GM23338 (cell line): ENCODE data around the gene PRMT3. TPM values are rescaled to one million over a fixed set of nuclear protein-coding genes. Genes with fewer than 3 reads are reported as not detected.

Experiments used
- ATAC-seq: fragments of 200-7000 bp; cut with Tn5 transposase; 3 replicates; pipeline ENCODE4 v1.9.1; 2020
- DNase-seq: peaks from one replicate; pipeline ENCODE4 v3.0.0-alpha.2; 2015; ENCODE audit warnings: low spot score
- H2AFZ ChIP-seq: fragments of 200-600 bp; sonication (generic); 2 replicates; pipeline ENCODE4 v1.8.0; 2016; ENCODE audit warnings: antibody characterized with exemption, mild to moderate bottlenecking, moderate library complexity
- H3F3A ChIP-seq: fragments of 200-600 bp; sonication (generic); replicated peaks from 2 replicates; pipeline ENCODE4 v1.8.0; 2017; ENCODE audit warnings: antibody characterized with exemption, mixed run types, low read depth
- H3K27ac ChIP-seq: fragments of 200-600 bp; sonication (generic); 2 replicates; pipeline ENCODE4 v1.6.1; 2016; ENCODE audit warnings: low read depth
- H3K27me3 ChIP-seq: fragments of 200-600 bp; sonication (generic); 2 replicates; pipeline ENCODE4 v1.8.0; 2016; ENCODE audit warnings: mild to moderate bottlenecking, mixed run types, moderate library complexity; ENCODE audit not compliant: insufficient read depth
- H3K36me3 ChIP-seq: fragments of 200-600 bp; sonication (generic); 2 replicates; pipeline ENCODE4 v1.8.0; 2016; ENCODE audit warnings: mild to moderate bottlenecking; ENCODE audit not compliant: insufficient read depth
- H3K4me1 ChIP-seq: fragments of 200-600 bp; sonication (generic); 2 replicates; pipeline ENCODE4 v1.8.0; 2016; ENCODE audit warnings: mild to moderate bottlenecking, moderate library complexity; ENCODE audit not compliant: insufficient read depth
- H3K4me2 ChIP-seq: fragments of 200-600 bp; sonication (generic); 2 replicates; pipeline ENCODE4 v1.7.1; 2017; ENCODE audit warnings: mixed run types
- H3K4me3 ChIP-seq: fragments of 200-600 bp; sonication (generic); 2 replicates; pipeline ENCODE4 v1.6.1; 2016; ENCODE audit warnings: mixed run types
- H3K79me2 ChIP-seq: fragments of 200-600 bp; sonication (generic); replicated peaks from 2 replicates; pipeline ENCODE4 v1.8.0; 2017; ENCODE audit warnings: mild to moderate bottlenecking; ENCODE audit not compliant: insufficient read depth
- H3K9me2 ChIP-seq: fragments of 200-600 bp; sonication (generic); 2 replicates; pipeline ENCODE4 v1.8.0; 2017; ENCODE audit not compliant: insufficient read depth
- H4K20me1 ChIP-seq: fragments of 200-600 bp; sonication (generic); replicated peaks from 2 replicates; pipeline ENCODE4 v1.8.0; 2017; ENCODE audit warnings: mild to moderate bottlenecking; ENCODE audit not compliant: insufficient read depth
- H3K27ac Mint-ChIP-seq: 2 replicates; pipeline ENCODE4 v1.8.0; 2020; ENCODE audit warnings: inconsistent platforms, mild to moderate bottlenecking, moderate library complexity, mixed read lengths
- H3K27me3 Mint-ChIP-seq: 3 replicates; pipeline ENCODE4 v1.8.0; 2022; ENCODE audit warnings: low read depth, mild to moderate bottlenecking, moderate library complexity, mixed read lengths, inconsistent platforms; ENCODE audit not compliant: insufficient read depth, poor library complexity
- H3K36me3 Mint-ChIP-seq: 3 replicates; pipeline ENCODE4 v1.8.0; 2021; ENCODE audit warnings: low read depth, mild to moderate bottlenecking, inconsistent platforms, moderate library complexity, mixed read lengths
- H3K4me1 Mint-ChIP-seq: 3 replicates; pipeline ENCODE4 v1.8.0; 2020; ENCODE audit warnings: mild to moderate bottlenecking, inconsistent platforms, mixed read lengths
- H3K4me3 Mint-ChIP-seq: 3 replicates; pipeline ENCODE4 v1.8.0; 2021; ENCODE audit warnings: moderate library complexity, mild to moderate bottlenecking, inconsistent platforms, mixed read lengths
- H3K9me3 Mint-ChIP-seq: 3 replicates; pipeline ENCODE4 v1.8.0; 2020; ENCODE audit warnings: moderate library complexity, mild to moderate bottlenecking, inconsistent platforms, mixed read lengths
- CTCF ChIP-seq, 2 experiments: fragments of 200-600 bp in 1 of 2; sonication (generic) in 1 of 2; conservative IDR thresholded peaks; 2 replicates each; pipeline versions ENCODE4 v1.5.1 to v1.6.1; 2016 to 2017; ENCODE audit warnings: antibody characterized with exemption in 2 of 2, low read depth in 2 of 2, mild to moderate bottlenecking in 2 of 2, moderate library complexity in 1 of 2
- EZH2 ChIP-seq: fragments of 200-600 bp; sonication (generic); IDR thresholded peaks from one replicate; pipeline ENCODE4 v1.8.0; 2017; ENCODE audit warnings: antibody characterized with exemption, mild to moderate bottlenecking, low read depth; ENCODE audit not compliant: unreplicated experiment
- EZH2phosphoT487 ChIP-seq: fragments of 200-600 bp; sonication (generic); IDR thresholded peaks from one replicate; pipeline ENCODE4 v1.8.1; 2018; ENCODE audit warnings: antibody characterized with exemption; ENCODE audit not compliant: unreplicated experiment
- REST ChIP-seq: IDR thresholded peaks from one replicate; pipeline ENCODE4 v1.6.1; 2018; ENCODE audit warnings: antibody characterized with exemption; ENCODE audit not compliant: unreplicated experiment
- polyA plus RNA-seq: library from polyadenylated mRNA; unstranded; fragments of >200 nt; fragmentation: Nextera tagmentation; extraction: Ambion mirVana; gene quantifications from 2 replicates; pipeline ENCODE4 v1.2.1, GENCODE V29; 2016
- total RNA-seq: library from RNA; depleted of rRNA; stranded (reverse); fragments of >200 nt; shearing (Covaris generic); gene quantifications from 2 replicates; pipeline ENCODE4 v1.2.3, GENCODE V29; 2014

The PRMT3 gene
- total and polyA plus RNA-seq, 2 experiments from 2014 or later, result 19.0 to 35.0 TPM

GRCh38 chr11:20388096-20389055 lies 860 bp downstream of the PRMT3 start:
- Histone ChIP-seq H3K27ac (peak overlapping the region; percentile 80), H3K79me2 (peaks cover 8% of the 10 kb centered on the region), H3K4me3 (peak overlapping the region; percentile 94), H3K4me2 (peak overlapping the region; percentile 88), H3F3A (no peaks in the 10 kb centered on the region), H2AFZ (peak overlapping the region; percentile 93), H4K20me1 (no peaks in the 10 kb centered on the region), H3K4me1 (peaks cover 7% of the 10 kb centered on the region; the same call in 1 of the 2 replicates), H3K36me3 (no peaks in the 10 kb centered on the region), H3K27me3 (no peaks in the 10 kb centered on the region), H3K9me2 (no peaks in the 10 kb centered on the region)
- H3K27ac Mint-ChIP-seq, result peak overlapping the region; percentile 98
- H3K27me3 Mint-ChIP-seq, result peaks cover 11% of the 10 kb centered on the region
- H3K9me3 Mint-ChIP-seq, result no peaks in the 10 kb centered on the region; the same call in 2 of the 3 replicates
- H3K36me3 Mint-ChIP-seq, result peaks cover 17% of the 10 kb centered on the region
- ATAC-seq, result no peak; the same call in 2 of the 3 replicates
- TF ChIP-seq CTCF (conservative IDR thresholded peaks at IDR 0.05; ENCODE audit: low read depth in 2 of 2) (no peak), REST (no peak), EZH2 (no peak)
- H3K4me3 Mint-ChIP-seq, result peak overlapping the region; percentile 99
- no peak for DNase-seq
- H3K4me1 Mint-ChIP-seq, result peaks cover 8% of the 10 kb centered on the region; the same call in 2 of the 3 replicates

DNA sequence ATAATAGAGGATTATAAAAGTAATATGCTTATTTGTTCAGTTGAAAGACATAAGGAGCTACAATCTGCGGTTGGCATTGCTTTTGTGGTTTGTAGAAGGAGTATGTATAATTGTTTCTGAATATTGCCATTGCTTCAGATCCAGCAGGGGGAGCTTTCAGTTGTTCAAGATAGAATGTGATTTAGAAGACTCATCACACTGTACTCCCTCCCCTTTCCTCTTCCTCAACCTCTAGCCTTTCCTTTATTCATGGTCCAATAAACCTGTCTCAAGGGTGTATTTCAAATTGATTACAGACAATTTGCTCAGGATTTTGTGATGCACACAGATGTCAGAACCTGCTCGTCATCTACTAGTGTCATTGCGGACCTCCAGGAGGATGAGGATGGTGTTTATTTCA lies 9.8 kb downstream of the PRMT3 start:
- Histone ChIP-seq H3K9me2 (no peaks in the 10 kb centered on the region), H3K4me1 (no peaks in the 10 kb centered on the region), H3K4me2 (no peak overlapping the region), H2AFZ (no peak overlapping the region), H3K4me3 (no peak overlapping the region), H3K79me2 (no peaks in the 10 kb centered on the region), H3K27me3 (no peaks in the 10 kb centered on the region), H3F3A (no peaks in the 10 kb centered on the region), H3K36me3 (peaks cover 8% of the 10 kb centered on the region), H3K27ac (no peak overlapping the region), H4K20me1 (peaks cover 10% of the 10 kb centered on the region; the same call in 1 of the 2 replicates)
- Mint-ChIP-seq H3K4me1 (no peaks in the 10 kb centered on the region), H3K9me3 (no peaks in the 10 kb centered on the region), H3K4me3 (no peak overlapping the region), H3K27me3 (no peaks in the 10 kb centered on the region), H3K27ac (no peak overlapping the region), H3K36me3 (peaks cover 47% of the 10 kb centered on the region)
- DNase-seq (peak; percentile 71), ATAC-seq (peak; percentile 58)
- TF ChIP-seq CTCF (conservative IDR thresholded peaks at IDR 0.05; ENCODE audit: low read depth in 2 of 2) (peak; percentile 61 to 70), EZH2phosphoT487 (no peak)
